Measurements from ENCODE around the gene LRIG2. TPM values are rescaled to one million over a fixed set of nuclear protein-coding genes. Genes with fewer than 3 reads are reported as not detected.
A peak's percentile ranks its signal among the peaks of the same experiment; 100 is the strongest.
"Not testable (repeated sequence)": the region's sequence is repeated elsewhere in the genome, so short reads cannot be mapped to it uniquely, and the experiment has no call there.

Gene LRIG2
- total RNA-seq, 4 donors from 2014 or later = 23.0 to 41.9 (median 30.6) TPM

GRCh38 chr1:113072141-113072756 lies 749 bp upstream of the LRIG2 start:
- peak overlapping the region in 1 of 3 donors; percentile 53 for H3K4me3 ChIP-seq (replicated peaks in 1 of 3)
- peak overlapping the region; percentile 55 to 96 (median 89) for H3K27ac ChIP-seq
- no peaks in the 10 kb centered on the region for H3K27me3 ChIP-seq
- intact Hi-C loops (cut with DNase I) = no loop called here
- WGBS, 2 donors = 49 to 52% methylated on average over 6 of the region's 6 CpGs
- TF ChIP-seq POLR2A (IDR thresholded peaks at IDR 0.05) = no peak
- TF ChIP-seq, protein P1, sequence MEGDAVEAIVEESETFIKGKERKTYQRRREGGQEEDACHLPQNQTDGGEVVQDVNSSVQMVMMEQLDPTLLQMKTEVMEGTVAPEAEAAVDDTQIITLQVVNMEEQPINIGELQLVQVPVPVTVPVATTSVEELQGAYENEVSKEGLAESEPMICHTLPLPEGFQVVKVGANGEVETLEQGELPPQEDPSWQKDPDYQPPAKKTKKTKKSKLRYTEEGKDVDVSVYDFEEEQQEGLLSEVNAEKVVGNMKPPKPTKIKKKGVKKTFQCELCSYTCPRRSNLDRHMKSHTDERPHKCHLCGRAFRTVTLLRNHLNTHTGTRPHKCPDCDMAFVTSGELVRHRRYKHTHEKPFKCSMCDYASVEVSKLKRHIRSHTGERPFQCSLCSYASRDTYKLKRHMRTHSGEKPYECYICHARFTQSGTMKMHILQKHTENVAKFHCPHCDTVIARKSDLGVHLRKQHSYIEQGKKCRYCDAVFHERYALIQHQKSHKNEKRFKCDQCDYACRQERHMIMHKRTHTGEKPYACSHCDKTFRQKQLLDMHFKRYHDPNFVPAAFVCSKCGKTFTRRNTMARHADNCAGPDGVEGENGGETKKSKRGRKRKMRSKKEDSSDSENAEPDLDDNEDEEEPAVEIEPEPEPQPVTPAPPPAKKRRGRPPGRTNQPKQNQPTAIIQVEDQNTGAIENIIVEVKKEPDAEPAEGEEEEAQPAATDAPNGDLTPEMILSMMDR (IDR thresholded peaks at IDR 0.05) = no peak
- H3K36me3 ChIP-seq = no peaks in the 10 kb centered on the region
- no peaks in the 10 kb centered on the region for H3K9me3 ChIP-seq
- H3K4me1 ChIP-seq = peaks cover 20 to 29% of the 10 kb centered on the region in 2 donors
- no peak for DNase-seq

DNA sequence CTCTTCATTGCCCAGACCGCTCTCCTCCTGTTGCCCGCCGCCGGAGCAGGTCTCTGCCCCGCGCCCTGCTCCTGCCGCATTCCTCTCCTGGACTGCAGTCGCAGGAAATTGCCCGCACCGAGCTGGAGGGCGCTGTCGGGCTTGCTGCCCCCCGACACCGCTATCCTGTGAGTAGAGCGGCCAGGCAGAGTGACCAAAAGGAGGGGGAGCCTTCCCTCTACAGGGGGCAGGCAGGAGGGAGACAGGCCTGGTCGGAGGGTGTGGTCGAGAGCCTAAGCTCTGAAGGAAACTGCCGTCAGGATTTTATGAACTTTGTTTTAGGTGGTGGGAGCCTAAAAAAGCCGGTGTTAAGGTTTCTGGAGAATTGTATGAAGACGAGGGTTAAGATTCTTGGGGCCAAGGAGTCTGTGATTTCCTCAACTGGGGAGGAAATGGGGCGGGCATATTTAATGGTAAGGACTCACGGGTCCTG lies 517 bp downstream of the LRIG2 start:
- Histone ChIP-seq H3K9me3 (no peaks in the 10 kb centered on the region), H3K4me1 (peaks cover 20 to 29% of the 10 kb centered on the region in 2 donors), H3K36me3 (no peaks in the 10 kb centered on the region), H3K4me3 (replicated peaks in 1 of 3) (peak overlapping the region; percentile 43 to 83 (median 53)), H3K27me3 (no peaks in the 10 kb centered on the region), H3K27ac (peak overlapping the region; percentile 74 to 96 (median 89))
- 0% methylated on average over 8 to 16 of the region's 22 CpGs for WGBS, 2 donors
- peak; percentile 59 to 69 for DNase-seq
- TF ChIP-seq, protein P1 (IDR thresholded peaks at IDR 0.05) = peak in 1 of 6 experiments; percentile 40
- no peak for TF ChIP-seq POLR2A (IDR thresholded peaks at IDR 0.05)
- intact Hi-C loops (cut with DNase I) = no loop called here

DNA sequence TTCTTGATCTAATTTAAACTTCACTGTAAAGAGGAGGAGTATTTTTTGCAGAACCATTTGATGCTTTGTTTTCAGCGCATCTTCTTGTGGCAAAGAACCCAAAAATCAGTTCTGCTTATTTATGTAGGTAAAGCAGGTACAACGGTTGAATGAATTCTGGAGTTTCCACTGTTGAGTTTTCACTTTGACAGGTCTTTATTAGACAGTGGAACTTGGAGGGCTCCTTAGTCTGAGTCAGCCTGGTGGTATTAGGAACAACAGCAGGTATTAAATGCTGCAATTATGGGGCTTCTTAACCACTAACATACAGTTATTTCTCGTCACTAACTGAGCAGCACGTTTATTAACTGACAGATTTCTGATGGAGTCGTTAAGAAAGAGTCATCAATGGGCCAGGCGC lies 1.2 kb downstream of the LRIG2 start:
- Histone ChIP-seq H3K27me3 (no peaks in the 10 kb centered on the region), H3K36me3 (no peaks in the 10 kb centered on the region), H3K27ac (no peak overlapping the region), H3K4me3 (replicated peaks in 1 of 3) (peak overlapping the region in 2 of 3 donors; percentile 43 to 53), H3K9me3 (no peaks in the 10 kb centered on the region), H3K4me1 (peaks cover 20 to 29% of the 10 kb centered on the region in 2 donors)
- intact Hi-C loops (cut with DNase I) = no loop called here
- TF ChIP-seq, protein P1 (IDR thresholded peaks at IDR 0.05) = peak in 1 of 6 experiments; percentile 18
- no peak for TF ChIP-seq POLR2A (IDR thresholded peaks at IDR 0.05)
- no peak for DNase-seq
- 52 to 59% methylated on average over 6 of the region's 6 CpGs for WGBS, 2 donors

GRCh38 chr1:113077978-113078377 lies 5.0 kb downstream of the LRIG2 start:
- H3K4me3 ChIP-seq (replicated peaks in 1 of 3); intact Hi-C loops (cut with DNase I): not testable (repeated sequence)
- WGBS, 2 donors = 100% methylated on average over 2 of the region's 2 CpGs

DNA sequence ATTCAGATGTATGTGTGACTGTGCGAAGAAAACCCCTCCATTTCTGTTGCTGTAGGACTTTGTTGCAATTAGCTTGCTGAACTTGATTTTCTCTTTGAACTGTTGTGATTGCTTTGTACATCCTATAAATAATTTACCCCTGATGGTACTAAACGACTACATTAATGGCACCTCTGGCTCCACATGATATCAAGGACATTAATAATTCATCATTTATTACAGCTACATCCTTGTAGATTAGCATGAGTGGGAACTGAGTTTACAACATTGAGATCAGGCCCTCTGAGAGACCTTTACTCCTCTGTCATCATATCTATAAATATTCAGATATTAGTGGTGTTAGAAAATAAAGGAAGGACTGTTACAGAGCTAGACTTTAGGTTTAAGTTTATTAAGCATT lies 13.5 kb downstream of the LRIG2 start:
- no peak overlapping the region for H3K4me3 ChIP-seq (replicated peaks in 1 of 3)
- peak overlapping the region in 2 of 3 donors; percentile 56 to 83 for H3K27ac ChIP-seq
- no peaks in the 10 kb centered on the region for H3K9me3 ChIP-seq
- intact Hi-C loops (cut with DNase I) = no loop called here
- no peaks in the 10 kb centered on the region for H3K27me3 ChIP-seq
- no peak for DNase-seq
- WGBS, 2 donors = 85 to 94% methylated on average over 2 of the region's 2 CpGs
- H3K4me1 ChIP-seq = peaks cover 19 to 29% of the 10 kb centered on the region in 2 donors
- no peak for TF ChIP-seq POLR2A (IDR thresholded peaks at IDR 0.05)
- TF ChIP-seq, protein P1 (IDR thresholded peaks at IDR 0.05) = no peak
- no peaks in the 10 kb centered on the region for H3K36me3 ChIP-seq

More at GRCh38 chr1:113077978-113078377, 5.0 kb downstream of the LRIG2 start:
- H3K36me3 ChIP-seq, H3K9me3 ChIP-seq, H3K27me3 ChIP-seq, DNase-seq, H3K27ac ChIP-seq: not testable (repeated sequence)
- H3K4me1 ChIP-seq = peaks cover 15 to 24% of the 10 kb centered on the region in 2 donors
